GM19238 (cell line): ENCODE measurements around the gene LMTK2.

ENCODE experiments used
- DNase-seq: peaks from one replicate; pipeline ENCODE4 v3.0.0; 2011; ENCODE audit warnings: low spot score; ENCODE audit not compliant: insufficient read length

LMTK2 gene

DNA sequence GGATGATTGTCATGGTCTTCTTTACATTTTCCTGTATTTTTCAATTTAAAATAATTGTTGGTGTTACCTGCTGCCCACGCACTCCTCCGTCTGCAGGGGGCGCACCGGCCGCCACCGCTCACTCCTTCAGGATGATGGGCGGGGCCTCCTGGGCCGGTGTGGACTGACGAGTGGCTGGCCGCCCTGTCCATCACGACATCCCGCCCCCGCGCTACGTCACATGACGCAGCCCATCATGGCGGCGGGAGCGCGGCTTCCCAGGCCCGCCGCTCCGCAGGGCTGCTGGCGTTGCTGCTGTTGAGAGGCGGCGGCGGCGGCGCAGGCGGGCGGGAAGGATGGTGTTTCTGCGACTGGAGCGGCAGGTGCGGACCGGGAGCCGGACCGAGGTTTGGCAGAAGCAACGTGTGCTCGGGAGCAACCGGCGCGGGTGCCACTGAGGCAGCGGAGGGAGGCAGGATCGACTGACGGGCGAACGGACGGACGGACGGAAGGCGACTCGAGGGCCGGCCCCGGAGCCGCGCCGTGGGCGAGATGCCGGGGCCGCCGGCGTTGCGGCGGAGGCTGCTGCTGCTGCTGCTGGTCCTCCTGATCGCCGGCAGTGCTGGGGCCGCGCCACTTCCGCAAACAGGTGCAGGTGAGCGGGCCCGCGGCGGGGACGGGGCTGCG is at the start of gene LMTK2:
TSS of gene LMTK2 (plus strand) at position 216 of the 666 bp plus-strand sequence. CDS start at position 532, 316 bp downstream.
- DNase-seq = peak; percentile 88

DNA sequence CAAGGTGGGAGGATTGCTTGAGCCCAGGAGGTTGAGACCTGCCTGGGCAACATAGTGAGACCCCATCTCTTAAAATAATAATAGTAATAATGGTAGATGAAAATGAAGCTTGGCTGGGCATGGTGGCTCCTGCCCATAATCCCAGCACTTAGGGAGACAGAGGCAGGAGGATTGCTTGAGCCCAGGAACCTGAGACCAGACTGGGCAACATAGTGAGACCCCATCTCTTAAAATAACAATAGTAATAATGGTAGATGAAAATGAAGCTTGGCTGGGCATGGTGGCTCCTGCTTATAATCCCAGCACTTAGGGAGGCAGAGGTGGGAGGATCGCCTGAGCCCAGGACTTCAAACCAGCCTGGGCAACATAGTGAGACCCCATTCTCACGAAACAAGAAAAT is 49.5 kb upstream of the LMTK2 start:
- DNase-seq = no peak

GRCh38 chr7:98058186-98058585 is 48.5 kb upstream of the LMTK2 start:
- DNase-seq = no peak

GRCh38 chr7:98064233-98064632 is 42.4 kb upstream of the LMTK2 start:
- DNase-seq = no peak

DNA sequence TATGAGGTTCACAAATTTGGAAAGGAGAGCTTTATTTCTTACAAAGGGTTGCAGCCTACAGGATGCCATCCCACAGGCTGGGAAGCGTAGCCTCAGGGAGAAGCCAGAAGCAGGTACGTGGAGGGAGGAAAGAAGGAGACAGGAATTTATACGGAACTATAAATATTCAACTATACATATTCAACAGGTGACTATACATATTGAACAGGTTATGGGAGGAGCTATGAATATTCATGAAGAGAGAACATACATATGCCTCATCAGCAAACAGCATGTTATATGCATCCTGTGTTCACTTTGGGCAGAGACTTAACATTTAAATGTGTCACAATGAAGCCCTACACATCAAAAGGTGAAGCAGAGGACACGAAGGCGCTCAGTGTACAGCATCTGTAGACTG is 40.5 kb upstream of the LMTK2 start:
- DNase-seq = no peak

DNA sequence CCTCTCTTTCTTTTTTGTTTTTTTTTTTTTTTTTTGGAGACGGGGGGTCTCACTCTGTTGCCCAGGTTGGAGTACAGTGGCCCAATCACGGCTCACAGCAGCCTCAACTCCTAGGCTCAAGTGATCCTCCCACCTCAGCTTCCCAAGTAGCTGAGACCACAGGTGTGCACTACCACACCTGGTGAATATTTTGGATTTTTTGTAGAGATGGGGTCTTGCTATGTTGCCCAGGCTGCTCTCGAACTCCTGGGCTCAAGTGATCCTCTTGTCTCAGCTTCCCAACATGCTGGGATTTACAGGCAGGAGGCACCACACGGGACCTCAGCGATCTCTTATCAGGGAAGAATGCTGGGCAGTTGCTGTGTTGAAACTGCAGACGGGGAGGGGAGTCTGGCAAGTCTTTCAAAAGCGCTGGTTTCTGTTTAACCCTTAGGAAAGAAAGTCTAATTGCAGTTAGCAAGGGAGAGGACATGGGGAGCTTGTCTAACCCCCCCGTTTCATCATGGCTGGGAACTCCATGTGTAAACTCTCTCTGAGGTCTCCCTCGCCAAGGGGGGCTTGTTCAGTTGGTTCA is 39.6 kb upstream of the LMTK2 start:
- no peak for DNase-seq

DNA sequence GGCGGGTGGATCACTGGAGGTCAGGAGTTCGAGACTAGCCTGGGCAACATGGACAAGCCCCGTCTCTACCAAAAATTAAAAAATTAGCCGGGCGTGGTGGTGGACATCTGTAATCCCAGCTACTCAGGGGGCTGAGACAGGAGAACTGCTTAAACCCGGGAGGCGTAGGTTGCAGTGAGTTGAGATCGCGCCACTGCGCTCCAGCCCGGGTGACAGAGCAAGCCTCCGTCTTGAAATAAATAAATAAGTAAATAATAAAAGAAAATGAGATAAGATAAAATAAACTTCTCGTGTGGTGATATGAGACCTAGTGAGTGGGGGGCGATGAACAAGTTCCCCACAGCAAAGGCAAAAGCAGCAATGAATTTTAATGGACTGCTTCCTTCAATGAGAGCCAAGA is 33.6 kb upstream of the LMTK2 start:
- no peak for DNase-seq

DNA sequence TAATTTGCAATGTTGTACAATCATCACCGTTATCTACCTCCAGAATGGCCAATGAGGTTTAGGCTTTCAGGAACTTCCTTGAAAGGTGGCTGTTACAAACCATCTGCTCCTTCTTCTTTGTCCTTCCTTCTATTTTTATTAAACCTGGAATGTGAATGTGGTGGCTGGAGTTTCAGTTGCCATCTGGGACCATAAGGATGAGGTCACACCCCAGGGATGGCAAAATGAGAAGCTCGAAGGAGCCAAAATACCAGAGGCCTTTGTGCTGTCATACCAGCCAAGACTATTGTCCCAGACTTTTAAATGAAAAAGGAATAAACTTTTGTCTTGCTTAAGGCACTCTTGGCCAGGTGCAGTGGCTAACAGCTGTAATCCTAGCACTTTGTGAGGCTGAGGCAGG is 30.9 kb upstream of the LMTK2 start:
- DNase-seq = no peak

- DNase-seq = no peak
Observed at GRCh38 chr7:98077762-98078161, 28.9 kb upstream of the LMTK2 start.

DNA sequence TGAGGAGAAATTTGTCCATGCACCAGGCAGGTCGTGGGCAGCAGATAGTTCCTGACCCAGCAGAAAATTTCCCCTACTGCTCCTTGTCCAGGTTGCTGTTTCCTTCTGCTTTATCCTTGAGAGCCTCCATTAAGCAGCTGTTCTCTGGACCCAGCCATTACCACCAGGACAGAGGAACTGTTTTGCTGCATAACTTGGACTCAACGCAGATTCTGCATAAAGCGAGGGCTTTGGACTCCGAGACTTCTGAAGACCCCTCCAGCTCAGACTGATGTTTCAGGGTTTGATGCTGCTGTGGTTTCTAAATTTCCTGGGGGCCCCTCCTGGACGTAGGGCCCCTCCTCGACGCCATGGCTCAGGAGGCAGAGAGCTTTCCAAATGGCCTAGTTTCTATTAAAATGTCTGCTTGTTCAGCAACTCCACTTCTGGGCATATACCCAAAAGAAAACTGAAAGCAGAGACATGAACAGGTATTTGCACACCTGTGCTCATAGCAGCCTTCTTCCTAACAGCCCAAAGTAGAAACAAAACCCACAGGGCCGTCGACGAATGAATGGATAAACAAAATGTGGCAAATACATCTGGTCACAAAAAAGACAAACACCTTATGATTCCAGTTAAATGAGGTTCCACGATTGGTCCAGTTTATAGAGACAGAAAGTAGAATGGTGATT is 28.3 kb upstream of the LMTK2 start:
- no peak for DNase-seq

DNA sequence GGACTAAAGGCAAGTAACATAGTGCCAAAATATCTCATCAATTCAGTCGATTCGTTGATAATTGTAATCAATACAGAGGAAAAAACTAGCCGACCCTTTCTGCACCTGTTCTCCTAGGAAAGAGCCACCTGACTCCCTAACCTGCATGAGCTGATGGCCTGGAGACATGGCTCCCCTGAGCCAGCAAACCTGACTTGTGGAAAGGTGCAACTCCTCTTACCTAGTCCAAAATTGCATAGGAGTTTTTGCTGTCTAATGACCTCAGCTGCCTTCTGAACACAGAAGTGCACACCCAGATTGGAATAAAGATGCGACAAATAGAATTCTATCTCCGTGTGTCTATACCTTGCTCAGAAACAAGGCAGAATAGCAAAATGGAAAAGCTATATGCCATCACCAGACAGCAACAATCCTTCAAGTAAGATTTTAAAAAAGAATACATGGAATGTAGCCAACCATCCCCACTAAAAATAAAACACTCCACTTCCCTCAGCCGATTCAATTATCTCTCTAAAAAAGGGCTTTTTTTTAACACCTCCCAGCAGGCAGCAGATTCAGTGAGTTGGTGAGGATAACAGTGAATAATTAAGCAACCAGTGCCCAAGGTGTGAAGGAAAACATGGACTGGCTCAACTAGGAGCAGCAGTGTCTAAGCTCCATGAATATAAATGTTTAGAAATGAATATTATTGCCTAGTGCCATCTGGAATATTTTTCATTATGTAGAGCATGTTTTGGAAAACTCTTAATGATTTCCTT is 26.6 kb upstream of the LMTK2 start:
- no peak for DNase-seq

DNA sequence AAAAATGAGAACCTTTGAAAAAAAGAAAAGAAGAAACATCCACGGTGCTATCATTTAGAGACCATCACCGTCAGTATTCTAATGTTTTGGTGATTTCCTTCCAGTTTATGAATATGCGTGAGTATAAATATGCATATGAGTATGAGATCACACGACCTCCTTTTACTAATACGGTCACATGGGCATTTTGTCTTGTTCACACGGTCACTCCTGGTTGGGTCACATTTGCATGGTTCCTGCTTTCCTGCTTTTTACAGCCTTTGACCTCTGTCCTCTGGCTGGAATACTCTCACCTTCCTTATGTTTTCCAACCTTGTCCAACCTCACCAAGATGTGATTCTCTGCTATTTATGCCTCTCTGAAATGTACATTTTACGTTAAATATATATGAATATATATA is 25.3 kb upstream of the LMTK2 start:
- no peak for DNase-seq

GRCh38 chr7:98084631-98085030 is 22.0 kb upstream of the LMTK2 start:
- no peak for DNase-seq

- no peak for DNase-seq
Observed at GRCh38 chr7:98085674-98086073, 21.0 kb upstream of the LMTK2 start.

DNA sequence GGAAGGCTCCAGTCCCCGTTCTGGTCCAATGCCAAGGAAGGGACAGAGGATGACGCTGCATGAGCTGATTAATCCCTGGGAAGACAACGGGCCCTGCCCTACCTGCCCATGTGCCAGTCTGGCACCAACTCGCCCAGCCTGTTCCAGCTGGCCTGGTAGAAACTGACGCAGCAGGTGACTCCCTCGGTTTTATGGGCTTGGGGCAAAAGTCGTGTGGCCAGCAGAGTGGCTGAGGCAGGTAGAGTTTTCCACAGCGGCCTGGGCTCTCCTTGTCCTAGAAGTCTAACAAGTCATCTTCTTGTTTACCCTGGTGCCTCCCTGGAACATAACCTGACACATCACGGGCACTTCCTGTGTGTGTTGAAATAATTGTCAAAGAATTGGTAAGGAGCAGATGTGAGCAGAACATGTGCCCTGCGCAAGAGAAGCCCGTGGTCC is 20.4 kb upstream of the LMTK2 start:
- no peak for DNase-seq

- no peak for DNase-seq
Observed at GRCh38 chr7:98088109-98088508, 18.6 kb upstream of the LMTK2 start.

- no peak for DNase-seq
Observed at GRCh38 chr7:98090116-98090515, 16.5 kb upstream of the LMTK2 start.

DNA sequence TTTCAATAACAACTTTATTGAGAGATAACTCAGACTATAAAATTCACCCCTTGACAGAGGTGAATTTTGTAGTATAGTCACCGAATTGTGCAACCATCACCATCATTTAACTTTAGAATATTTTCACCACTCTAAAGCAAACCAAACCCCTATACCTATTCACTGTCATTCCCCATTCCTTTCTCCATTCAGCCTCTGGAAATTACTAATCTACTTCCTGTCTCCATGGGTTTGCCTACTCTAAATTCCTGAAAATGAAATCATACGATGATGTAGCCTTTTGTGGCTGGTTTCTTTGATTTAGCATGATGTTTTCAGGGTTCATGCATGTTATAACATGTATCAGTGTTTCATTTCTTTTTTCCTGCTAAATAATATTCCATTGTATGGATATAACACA is 15.6 kb upstream of the LMTK2 start:
- DNase-seq = no peak

DNA sequence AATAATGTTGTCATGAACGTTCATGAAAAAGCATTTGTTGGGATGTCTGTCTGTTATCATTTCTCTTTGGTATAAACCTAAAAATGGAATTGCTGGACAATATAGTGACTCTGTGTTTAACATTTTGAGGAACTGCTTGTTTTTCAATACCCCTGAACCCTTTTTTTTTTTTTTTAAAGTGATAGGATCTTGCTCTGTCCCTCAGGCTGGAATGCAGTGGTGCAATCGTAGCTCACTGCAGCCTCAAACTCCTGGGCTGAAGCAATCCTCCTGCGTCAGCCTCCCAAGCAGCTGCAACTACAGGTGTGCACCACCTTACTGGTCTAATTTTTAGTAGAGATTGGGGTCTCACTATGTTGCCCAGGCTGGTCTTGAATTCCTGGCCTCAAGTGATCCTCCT is 15.1 kb upstream of the LMTK2 start:
- no peak for DNase-seq

DNA sequence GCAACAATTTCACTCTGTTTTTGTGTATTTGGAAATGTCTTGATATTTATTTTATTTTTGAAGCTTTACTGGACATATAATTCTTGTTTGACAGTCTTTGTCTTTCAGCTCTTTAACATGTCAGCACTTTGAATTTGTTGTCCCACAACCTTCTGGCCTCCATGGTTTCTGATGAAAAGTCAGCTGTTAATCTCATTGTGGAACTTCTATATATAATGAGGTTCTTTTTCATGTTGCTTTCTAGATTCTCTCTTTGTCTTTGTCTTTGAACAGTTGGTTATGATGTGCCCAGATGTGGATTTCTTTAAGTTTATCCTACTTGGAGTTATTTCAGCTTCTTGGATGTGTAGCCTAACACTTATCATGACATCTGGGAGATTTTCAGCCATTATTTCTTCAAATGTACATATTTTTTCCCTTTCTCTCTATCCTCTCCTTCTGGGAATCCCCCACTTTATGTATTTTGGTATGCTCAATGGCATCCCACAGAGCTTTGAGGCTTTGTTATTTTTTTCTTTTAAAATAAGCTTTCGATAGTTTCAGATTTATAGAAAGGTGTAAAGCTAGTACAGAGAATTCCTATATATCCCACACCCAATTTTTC is 9.5 kb upstream of the LMTK2 start:
- DNase-seq = no peak

DNA sequence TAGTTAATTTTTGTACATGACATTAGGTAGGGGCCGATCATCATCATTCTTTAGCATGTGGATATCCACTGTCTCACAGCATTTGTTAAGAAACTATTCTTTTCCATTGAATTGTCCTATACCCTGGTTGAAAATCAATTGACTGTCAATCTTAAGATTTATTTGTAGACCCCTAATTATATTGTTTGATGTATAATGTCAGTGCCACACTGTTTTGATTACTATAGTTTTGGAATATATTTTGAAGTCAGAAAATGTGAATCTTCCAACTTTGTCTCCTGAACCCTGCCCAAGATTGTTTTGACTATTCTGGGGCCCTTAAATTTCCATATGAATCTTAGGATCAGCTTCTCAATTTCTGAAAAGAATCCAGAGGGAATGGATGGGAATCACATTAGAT is 6.6 kb upstream of the LMTK2 start:
- no peak for DNase-seq

DNA sequence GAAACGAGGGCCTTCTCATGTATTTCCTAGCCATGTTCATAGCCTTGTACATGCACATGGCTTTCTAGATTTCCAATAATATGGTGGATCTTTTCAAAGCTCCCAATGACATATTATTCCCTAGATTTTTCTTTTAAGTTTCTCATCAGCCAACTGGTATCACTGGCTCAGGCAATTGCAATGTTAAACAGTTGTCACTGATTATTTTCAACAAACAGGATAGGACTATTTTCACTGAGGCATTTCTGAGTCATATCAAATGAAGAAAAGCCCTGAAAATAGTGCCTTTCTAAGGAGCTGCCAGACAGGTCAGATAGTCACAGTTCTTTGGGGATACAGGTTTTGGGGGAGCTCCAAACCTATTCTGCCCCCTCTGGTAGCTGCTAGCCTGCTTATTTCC is 4.5 kb upstream of the LMTK2 start:
- DNase-seq = no peak
